ENCODE data around the gene RSRP1.

- TF ChIP-seq CTCF (IDR thresholded peaks at IDR 0.05; ENCODE audit: extremely low read depth in 1 of 2, insufficient read depth in 1 of 2, low read depth in 1 of 2, low read length in 2 of 2) (no peak), POLR2A (IDR thresholded peaks at IDR 0.05; ENCODE audit: low read depth, low read length) (no peak), POLR2AphosphoS5 (IDR thresholded peaks at IDR 0.05; ENCODE audit: insufficient read depth, low read depth, low read length) (no peak), JUN (IDR thresholded peaks at IDR 0.05; ENCODE audit: borderline replicate concordance, insufficient read depth, insufficient read length, low read depth) (no peak), MAX (IDR thresholded peaks at IDR 0.05; ENCODE audit: insufficient read depth, insufficient read length) (no peak), EZH2 (IDR thresholded peaks at IDR 0.05; ENCODE audit: borderline replicate concordance, low read depth, low read length, severe bottlenecking) (no peak), GATA2 (IDR thresholded peaks at IDR 0.05; ENCODE audit: insufficient read depth, insufficient read length, low read depth, low read length) (no peak), FOS (IDR thresholded peaks at IDR 0.05; ENCODE audit: borderline replicate concordance, insufficient read depth, low read length) (no peak), MYC (IDR thresholded peaks at IDR 0.05; ENCODE audit: low read depth, low read length) (no peak)
Observed at GRCh38 chr1:25222606-25223005, 24.6 kb downstream of the RSRP1 start.

All from endothelial cell of umbilical vein (primary cell).